CD4-positive, CD25-positive, alpha-beta regulatory T cell (primary cell): ENCODE results near the gene ROBO2. TPM values are rescaled to one million over a fixed set of nuclear protein-coding genes. Genes with fewer than 3 reads are reported as not detected.

Experiments used
- ATAC-seq, 2 donors: fragments of 150-1000 bp; cut with Tn5 transposase; one replicate each; pipeline ENCODE4 v1.10.0; 2021; ENCODE audit warnings: low read depth in 2 of 2, moderate number of reproducible peaks in 2 of 2, moderate library complexity in 1 of 2
- DNase-seq, 3 donors: peaks; one replicate each; pipeline versions ENCODE4 v3.0.0 to v3.0.0-alpha.2; 2012 to 2022; ENCODE audit warnings: mixed read lengths in 1 of 3
- H3K27ac ChIP-seq: one replicate; pipeline ENCODE4 v1.7.0; 2013; ENCODE audit warnings: mild to moderate bottlenecking, low read length; ENCODE audit not compliant: insufficient read depth, poor library complexity, severe bottlenecking
- H3K27me3 ChIP-seq: one replicate; pipeline ENCODE4 v1.7.0; 2013; ENCODE audit warnings: low read length; ENCODE audit not compliant: control insufficient read depth, insufficient read depth
- H3K36me3 ChIP-seq: one replicate; pipeline ENCODE4 v1.7.0; 2013; ENCODE audit warnings: mild to moderate bottlenecking, low read length, moderate library complexity; ENCODE audit not compliant: control insufficient read depth, insufficient read depth
- H3K4me1 ChIP-seq: 2 replicates; pipeline ENCODE4 v1.7.0; 2013; ENCODE audit warnings: mild to moderate bottlenecking, low read length; ENCODE audit not compliant: insufficient read depth, control insufficient read depth, poor library complexity, severe bottlenecking
- H3K4me3 ChIP-seq: one replicate; pipeline ENCODE4 v1.7.0; 2013; ENCODE audit warnings: low read depth, mild to moderate bottlenecking, low read length, moderate library complexity
- H3K9me3 ChIP-seq, 2 experiments: 1 replicate in 1 of 2; 2 replicates in 1 of 2; pipeline ENCODE4 v1.7.0; 2013; ENCODE audit warnings: low read length in 2 of 2, mild to moderate bottlenecking in 1 of 2, moderate library complexity in 1 of 2; ENCODE audit not compliant: control insufficient read depth in 2 of 2
- H3K27ac Mint-ChIP-seq, 3 donors: one replicate each; pipeline ENCODE4 v1.8.0; 2020 to 2022; ENCODE audit warnings: mild to moderate bottlenecking in 3 of 3, mixed read lengths in 3 of 3, moderate library complexity in 2 of 3
- H3K27me3 Mint-ChIP-seq: one replicate; pipeline ENCODE4 v1.8.0; 2022; ENCODE audit warnings: mild to moderate bottlenecking, mixed read lengths
- H3K36me3 Mint-ChIP-seq: one replicate; pipeline ENCODE4 v1.8.0; 2020; ENCODE audit warnings: mixed read lengths
- H3K4me1 Mint-ChIP-seq, 4 donors: one replicate each; pipeline ENCODE4 v1.8.0; 2020 to 2022; ENCODE audit warnings: mixed read lengths in 4 of 4, mild to moderate bottlenecking in 1 of 4
- H3K4me3 Mint-ChIP-seq, 4 donors: one replicate each; pipeline ENCODE4 v1.8.0; 2020 to 2022; ENCODE audit warnings: mild to moderate bottlenecking in 4 of 4, mixed read lengths in 4 of 4, moderate library complexity in 3 of 4
- H3K9me3 Mint-ChIP-seq, 7 donors: one replicate each; pipeline ENCODE4 v1.8.0; 2020 to 2022; ENCODE audit warnings: mixed read lengths in 7 of 7, mild to moderate bottlenecking in 3 of 7, moderate library complexity in 2 of 7
- polyA plus RNA-seq, 4 donors: library from polyadenylated mRNA; unstranded; fragments of 300-500 nt; fragmentation: Illumina TruSeq; gene quantifications; one replicate each; pipeline ENCODE4 v1.2.3, GENCODE V29; 2021
- total RNA-seq: library from RNA; stranded (reverse); gene quantifications from one replicate; pipeline ENCODE4 v1.2.3, GENCODE V29; 2022

The ROBO2 gene
- total and polyA plus RNA-seq, 5 donors from 2014 or later: not detected

DNA sequence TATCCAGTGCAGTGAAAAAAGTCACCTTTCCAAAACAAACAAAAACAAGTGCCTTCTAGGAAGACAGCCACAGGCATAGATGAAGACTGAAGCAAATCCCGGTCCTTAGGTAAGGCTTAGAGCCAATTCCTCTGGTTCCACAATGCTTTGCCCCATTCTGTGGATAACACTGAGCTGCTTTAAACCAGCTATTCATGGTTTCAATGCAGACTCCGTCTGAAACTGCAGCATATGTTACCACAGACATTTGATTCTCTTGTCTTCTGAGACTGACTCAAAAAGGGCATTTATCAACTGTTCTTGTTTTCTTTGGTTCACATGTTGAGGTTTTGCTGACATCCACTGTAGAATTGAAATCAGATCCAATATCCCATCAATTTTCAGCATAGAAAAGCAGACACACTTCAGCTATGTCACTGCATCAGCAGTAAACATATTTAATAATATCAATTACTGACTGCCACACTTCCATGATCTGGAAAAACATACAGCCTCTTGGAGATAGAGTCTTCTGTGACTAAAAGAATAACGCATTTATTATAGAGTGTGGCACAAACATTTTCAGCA is 659.3 kb downstream of the ROBO2 start:
- H3K9me3 Mint-ChIP-seq: peaks cover 0 to 22% (median 7%) of the 10 kb centered on the region in 7 donors
- ATAC-seq (no peak), DNase-seq (no peak)
- H3K27me3 ChIP-seq: no peaks in the 10 kb centered on the region
- H3K4me1 Mint-ChIP-seq: no peaks in the 10 kb centered on the region
- no peak overlapping the region for H3K27ac Mint-ChIP-seq
- H3K36me3 ChIP-seq: no peaks in the 10 kb centered on the region
- no peak overlapping the region for H3K27ac ChIP-seq
- H3K36me3 Mint-ChIP-seq: no peaks in the 10 kb centered on the region
- no peak overlapping the region for H3K4me3 Mint-ChIP-seq
- peaks cover 4 to 5% of the 10 kb centered on the region in 2 experiments for H3K9me3 ChIP-seq
- H3K27me3 Mint-ChIP-seq: no peaks in the 10 kb centered on the region
- H3K4me3 ChIP-seq: no peak overlapping the region
- H3K4me1 ChIP-seq: no peaks in the 10 kb centered on the region
